Measurements from ENCODE around the gene SRF.

Gene SRF

DNA sequence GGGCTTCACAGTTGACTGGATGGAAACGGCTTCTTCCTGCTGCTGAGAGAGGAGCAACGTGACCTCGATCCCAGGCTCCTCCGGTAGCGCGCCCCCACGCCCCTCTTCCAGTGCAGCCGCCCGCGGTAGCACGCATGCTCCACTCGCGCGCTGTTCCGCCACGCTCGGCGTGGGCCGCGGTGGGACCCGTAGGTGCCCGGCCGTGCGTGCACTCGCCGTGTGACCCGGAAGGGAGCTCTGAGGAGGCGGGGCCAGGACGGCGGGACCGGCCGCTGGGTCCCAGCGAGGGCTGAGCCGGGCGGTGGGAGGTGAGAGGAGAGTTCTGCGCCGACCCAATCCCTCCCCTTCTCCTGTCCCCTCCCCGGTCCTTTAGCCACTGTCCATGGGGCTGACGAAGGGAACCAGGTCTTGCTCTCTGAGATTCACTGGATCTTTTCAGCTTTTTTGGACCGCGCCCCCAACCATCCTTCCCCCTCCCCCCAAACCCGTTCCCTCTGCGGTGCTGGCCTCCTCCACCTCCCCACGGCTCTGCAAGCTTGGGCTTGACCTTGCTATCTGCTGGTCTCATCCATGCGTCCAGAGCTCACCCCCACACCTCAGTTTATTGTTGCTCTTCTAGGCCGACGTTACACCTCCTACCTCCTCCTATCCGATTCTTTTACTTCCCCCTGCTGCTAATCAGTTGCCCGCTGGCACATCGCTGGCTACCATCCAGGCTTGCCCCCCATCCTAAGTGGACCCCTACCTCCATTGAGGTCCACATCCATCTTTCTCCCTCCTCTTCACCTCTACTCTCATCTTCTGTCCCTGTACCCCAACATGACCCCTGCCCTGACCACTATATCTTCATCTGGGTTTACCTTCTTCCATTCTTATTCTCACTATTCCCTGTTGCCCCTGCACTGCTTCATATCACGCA is 11.1 kb downstream of the SRF start, which contains the start of gene CUL9:
TSS of gene CUL9 (plus strand) at position 255 of the 919 bp plus-strand sequence. CDS start 2,115 bp downstream, outside the sequence.
- peak; percentile 61 to 73 for DNase-seq (ENCODE audit: low read depth in 1 of 2, low spot score in 1 of 2)

DNA sequence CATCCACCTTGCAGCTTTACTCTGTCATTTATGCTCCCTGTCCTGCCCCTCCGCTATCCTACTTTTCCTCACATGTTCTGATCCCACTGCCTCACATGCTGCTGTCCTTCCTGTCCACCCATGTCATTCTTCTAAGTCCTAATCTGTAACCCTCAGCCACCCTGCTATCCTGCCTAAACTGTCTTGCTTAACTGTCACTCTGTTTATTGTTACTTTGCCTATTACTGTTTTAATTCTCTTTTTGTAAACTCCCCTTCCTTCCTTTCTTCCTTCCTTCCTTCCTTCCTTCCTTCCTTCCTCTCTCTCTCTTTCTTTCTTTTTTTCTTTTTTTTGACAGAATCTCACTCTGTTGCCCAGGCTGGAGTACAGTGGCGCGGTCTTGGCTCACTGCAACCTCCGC is 12.4 kb downstream of the SRF start:
- no peak for DNase-seq (ENCODE audit: low read depth in 1 of 2, low spot score in 1 of 2)

DNA sequence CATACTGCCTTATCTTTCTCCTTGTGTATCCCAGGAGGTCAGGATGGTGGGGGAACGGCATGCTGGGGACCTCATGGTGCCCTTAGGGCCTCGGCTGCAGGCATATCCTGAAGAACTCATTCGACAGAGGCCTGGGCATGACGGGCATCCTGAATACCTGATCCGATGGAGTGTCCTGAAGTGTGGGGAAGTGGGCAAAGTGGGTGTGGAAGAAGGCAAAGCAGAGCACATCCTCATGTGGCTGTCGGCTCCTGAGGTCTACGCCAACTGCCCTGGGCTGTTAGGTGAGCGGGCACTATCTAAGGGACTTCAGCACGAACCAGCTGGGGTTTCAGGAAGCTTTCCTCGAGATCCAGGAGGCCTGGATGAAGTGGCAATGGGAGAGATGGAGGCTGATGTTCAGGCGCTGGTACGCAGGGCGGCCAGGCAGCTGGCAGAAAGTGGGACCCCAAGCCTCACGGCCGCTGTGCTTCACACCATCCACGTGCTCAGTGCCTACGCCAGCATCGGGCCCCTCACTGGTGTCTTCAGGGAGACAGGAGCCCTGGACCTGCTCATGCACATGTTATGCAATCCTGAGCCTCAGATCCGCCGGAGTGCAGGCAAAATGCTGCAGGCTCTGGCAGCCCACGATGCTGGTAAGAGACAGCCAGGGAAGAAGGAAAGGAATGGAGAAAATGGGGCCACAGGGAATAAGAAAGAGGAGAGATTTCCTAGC is 13.4 kb downstream of the SRF start:
- no peak for DNase-seq (ENCODE audit: low read depth in 1 of 2, low spot score in 1 of 2)

GRCh38 chr6:43185391-43185985 is 14.4 kb downstream of the SRF start:
- DNase-seq (ENCODE audit: low read depth in 1 of 2, low spot score in 1 of 2): no peak

- no peak for DNase-seq (ENCODE audit: low read depth in 1 of 2, low spot score in 1 of 2)
Observed at GRCh38 chr6:43186019-43186418, 14.9 kb downstream of the SRF start.

DNA sequence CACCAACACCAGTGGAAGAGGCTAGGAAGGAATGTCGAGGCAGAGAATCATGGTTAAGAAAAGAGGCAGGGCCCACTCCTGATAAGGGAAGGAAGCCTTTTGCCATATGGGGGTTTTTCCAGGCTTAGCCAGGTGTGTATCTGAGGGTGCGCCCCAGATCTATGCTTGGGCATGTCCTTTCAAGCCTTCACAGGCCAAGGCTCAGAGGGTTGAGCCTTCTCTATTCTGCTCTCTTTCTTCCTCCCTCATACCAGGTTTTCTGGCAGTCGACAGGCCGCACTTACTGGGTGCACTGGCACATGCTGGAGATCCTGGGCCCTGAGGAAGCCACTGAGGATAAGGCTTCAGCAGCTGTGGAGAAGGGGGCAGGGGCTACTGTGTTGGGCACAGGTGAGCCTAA is 15.6 kb downstream of the SRF start:
- no peak for DNase-seq (ENCODE audit: low read depth in 1 of 2, low spot score in 1 of 2)

DNA sequence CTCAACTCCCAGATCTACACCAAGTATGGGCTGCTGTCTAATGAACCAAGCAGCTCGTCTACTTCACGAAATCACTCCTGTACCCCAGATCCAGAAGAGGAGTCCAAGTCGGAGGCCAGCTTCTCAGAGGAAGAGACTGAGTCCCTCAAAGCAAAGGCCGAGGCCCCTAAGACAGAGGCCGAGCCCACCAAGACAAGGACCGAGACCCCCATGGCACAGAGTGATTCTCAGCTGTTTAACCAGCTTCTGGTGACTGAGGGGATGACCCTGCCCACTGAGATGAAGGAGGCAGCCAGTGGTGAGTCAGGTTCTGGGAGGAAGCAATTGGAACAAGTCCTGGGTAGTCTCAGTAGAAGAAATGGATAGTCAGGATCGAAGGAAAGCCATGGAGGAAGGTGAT is 16.8 kb downstream of the SRF start:
- DNase-seq (ENCODE audit: low read depth in 1 of 2, low spot score in 1 of 2): no peak

DNA sequence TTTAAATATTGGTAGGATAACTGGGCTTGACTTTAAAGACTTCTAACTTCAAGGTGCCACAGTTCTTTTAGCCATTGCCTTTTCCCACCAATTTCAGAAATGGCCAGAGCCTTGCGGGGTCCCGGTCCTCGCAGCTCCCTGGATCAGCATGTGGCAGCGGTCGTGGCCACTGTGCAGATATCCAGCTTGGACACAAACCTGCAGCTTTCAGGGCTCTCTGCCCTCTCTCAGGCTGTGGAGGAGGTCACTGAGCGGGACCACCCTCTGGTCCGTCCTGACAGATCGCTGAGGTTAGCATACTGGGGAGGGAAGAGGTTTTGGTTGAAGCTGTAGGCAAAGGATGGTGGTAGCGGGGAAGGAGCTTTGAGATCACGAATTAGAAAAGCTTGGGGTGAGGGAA is 17.4 kb downstream of the SRF start:
- DNase-seq (ENCODE audit: low read depth in 1 of 2, low spot score in 1 of 2): no peak

GRCh38 chr6:43189776-43190304 is 18.8 kb downstream of the SRF start:
- no peak for DNase-seq (ENCODE audit: low read depth in 1 of 2, low spot score in 1 of 2)

GRCh38 chr6:43192911-43193310 is 21.8 kb downstream of the SRF start:
- no peak for DNase-seq (ENCODE audit: low read depth in 1 of 2, low spot score in 1 of 2)

DNA sequence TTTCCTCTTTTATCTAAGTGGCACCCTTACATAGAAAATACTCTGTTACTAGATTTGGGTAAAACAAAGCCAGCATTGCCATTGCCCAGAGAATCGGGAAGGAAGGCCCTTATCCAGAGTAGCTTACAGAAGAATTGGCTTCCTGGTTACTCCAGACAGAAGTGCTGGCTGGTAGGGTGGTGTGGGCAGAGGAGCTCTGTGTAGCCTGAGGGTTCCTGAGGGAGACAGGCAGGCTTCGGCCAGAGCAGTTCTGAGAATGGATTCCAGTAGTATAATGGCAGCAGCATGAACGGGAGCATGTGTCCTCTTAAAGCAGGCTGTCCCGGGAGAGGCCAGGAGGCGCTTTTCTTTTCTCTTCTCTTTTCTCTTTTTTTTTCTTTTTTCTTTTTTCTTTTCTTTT is 22.9 kb downstream of the SRF start:
- no peak for DNase-seq (ENCODE audit: low read depth in 1 of 2, low spot score in 1 of 2)

- no peak for DNase-seq (ENCODE audit: low read depth in 1 of 2, low spot score in 1 of 2)
Observed at GRCh38 chr6:43196337-43196736, 25.3 kb downstream of the SRF start.

GRCh38 chr6:43199912-43200311 is 28.8 kb downstream of the SRF start:
- no peak for DNase-seq (ENCODE audit: low read depth in 1 of 2, low spot score in 1 of 2)

GRCh38 chr6:43200541-43200940 is 29.5 kb downstream of the SRF start:
- DNase-seq (ENCODE audit: low read depth in 1 of 2, low spot score in 1 of 2): no peak

DNA sequence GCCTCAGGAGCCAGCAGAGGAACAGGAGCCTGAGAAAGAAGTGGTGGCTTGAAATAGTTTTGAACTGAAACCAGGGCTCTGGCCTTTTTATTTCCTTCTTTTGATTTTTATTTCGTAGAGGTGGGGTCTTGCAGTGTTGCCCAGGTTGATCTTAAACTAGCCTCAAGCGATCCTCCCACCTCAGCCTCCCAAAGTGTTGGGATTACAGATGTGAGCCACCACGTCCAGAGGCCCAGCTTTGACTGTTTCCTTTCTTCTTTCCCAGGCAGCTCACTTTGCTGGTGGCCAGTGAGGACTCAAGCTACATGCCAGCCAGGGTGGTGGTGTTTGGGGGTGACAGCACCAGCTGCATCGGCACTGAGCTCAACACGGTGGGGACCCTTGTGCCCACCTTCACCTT is 31.4 kb downstream of the SRF start:
- DNase-seq (ENCODE audit: low read depth in 1 of 2, low spot score in 1 of 2): no peak

DNA sequence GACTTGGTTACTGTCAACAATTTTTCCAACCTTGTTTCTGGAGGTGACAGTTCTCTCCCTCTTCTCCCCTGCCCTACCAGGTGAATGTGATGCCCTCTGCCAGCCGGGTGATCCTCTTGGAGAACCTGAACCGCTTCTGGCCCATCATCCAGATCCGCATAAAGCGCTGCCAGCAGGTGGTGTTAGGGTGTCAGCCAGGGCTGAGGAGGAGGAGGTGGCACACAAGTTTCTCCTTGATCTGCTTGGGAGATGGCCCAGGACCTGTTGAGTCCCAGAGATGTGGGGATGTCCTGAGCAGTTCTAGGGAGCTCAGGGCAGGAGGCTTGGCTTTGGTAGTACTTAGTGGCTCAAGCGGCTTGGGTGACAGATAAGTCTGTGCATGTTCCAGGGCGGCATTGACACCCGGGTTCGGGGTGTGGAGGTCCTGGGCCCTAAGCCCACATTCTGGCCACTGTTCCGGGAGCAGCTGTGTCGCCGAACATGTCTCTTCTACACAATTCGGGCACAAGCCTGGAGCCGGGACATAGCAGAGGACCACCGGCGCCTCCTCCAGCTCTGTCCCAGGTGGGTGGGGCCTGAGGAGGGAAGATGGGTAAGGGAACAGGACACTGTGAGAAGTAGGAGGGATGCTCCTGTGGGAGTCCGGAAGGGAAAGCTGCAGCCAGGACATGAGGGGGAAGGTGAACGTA is 32.1 kb downstream of the SRF start:
- DNase-seq (ENCODE audit: low read depth in 1 of 2, low spot score in 1 of 2): no peak

DNA sequence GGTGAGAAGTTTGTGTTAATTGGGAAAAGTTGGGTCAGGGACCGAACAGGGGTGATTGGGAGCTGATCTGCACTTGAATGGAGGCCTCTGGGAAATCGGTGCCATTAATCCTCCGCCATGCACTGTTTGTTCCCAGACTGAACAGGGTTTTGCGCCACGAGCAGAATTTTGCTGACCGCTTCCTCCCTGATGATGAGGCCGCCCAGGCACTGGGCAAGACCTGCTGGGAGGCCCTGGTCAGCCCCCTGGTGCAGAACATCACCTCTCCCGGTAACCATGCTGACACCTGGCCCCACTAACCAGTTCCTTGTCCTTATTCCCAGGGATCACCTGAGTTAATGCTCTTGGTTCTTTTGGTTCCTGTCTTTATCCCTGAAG is 32.6 kb downstream of the SRF start:
- DNase-seq (ENCODE audit: low read depth in 1 of 2, low spot score in 1 of 2): no peak

GRCh38 chr6:43204271-43205105 is 33.4 kb downstream of the SRF start:
- DNase-seq (ENCODE audit: low read depth in 1 of 2, low spot score in 1 of 2): no peak

- no peak for DNase-seq (ENCODE audit: low read depth in 1 of 2, low spot score in 1 of 2)
Observed at GRCh38 chr6:43205849-43206248, 34.8 kb downstream of the SRF start.

- no peak for DNase-seq (ENCODE audit: low read depth in 1 of 2, low spot score in 1 of 2)
Observed at GRCh38 chr6:43207286-43207685, 36.2 kb downstream of the SRF start.

Data from stimulated activated CD4-positive, alpha-beta T cell treated with anti-CD3 and anti-CD28 coated beads, Interleukin-15, amount 100 ng/mL, for 1 hour (primary cell).